ENCODE data around the gene ACADM.

DNA sequence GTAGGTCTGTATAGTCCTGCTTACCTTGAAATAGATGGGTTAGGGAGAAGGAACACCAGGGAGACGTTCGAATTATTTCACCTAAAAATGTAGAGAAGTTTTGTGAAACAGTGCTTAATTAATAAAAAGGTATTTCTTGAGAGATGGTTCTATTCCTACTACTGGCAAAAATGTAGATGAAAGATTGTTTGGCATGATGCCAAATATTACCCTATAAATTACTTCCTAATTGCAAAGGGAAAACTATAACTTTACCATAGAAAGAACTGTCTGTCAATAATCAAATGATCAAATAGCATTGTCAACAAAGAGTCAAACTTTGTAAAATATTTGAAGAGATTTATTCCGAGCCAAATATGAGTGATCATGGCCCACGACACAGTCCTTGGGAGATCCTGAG is 4.2 kb upstream of the ACADM start:
- no peak for TF ChIP-seq CTCF (conservative IDR thresholded peaks at IDR 0.05; ENCODE audit: low read depth in 2 of 2)
- TF ChIP-seq ZNF114 (CRISPR knock-in tag; IDR thresholded peaks at IDR 0.05): no peak
- no peak for TF ChIP-seq EZH2 (IDR thresholded peaks at IDR 0.05; ENCODE audit: low read depth, unreplicated experiment)
- no peak for TF ChIP-seq JUNB (IDR thresholded peaks at IDR 0.05; ENCODE audit: unreplicated experiment)
- no peak for TF ChIP-seq CREB1 (CRISPR knock-in tag; IDR thresholded peaks at IDR 0.05; ENCODE audit: low read depth)
- TF ChIP-seq STAT1 (IDR thresholded peaks at IDR 0.05; ENCODE audit: unreplicated experiment): no peak
- TF ChIP-seq POLR2AphosphoS5 (IDR thresholded peaks at IDR 0.05; ENCODE audit: low read depth): no peak
- TF ChIP-seq REST (IDR thresholded peaks at IDR 0.05; ENCODE audit: unreplicated experiment): no peak
- no peak for TF ChIP-seq ZNF331 (CRISPR knock-in tag; IDR thresholded peaks at IDR 0.05; ENCODE audit: low read depth)
- TF ChIP-seq ZNF462 (CRISPR knock-in tag; IDR thresholded peaks at IDR 0.05): no peak
- TF ChIP-seq EZH2phosphoT487 (IDR thresholded peaks at IDR 0.05; ENCODE audit: unreplicated experiment): no peak
